CD14-positive monocyte (primary cell): Measurements from ENCODE around the gene DNAH9. TPM values are rescaled to one million over a fixed set of nuclear protein-coding genes. Genes with fewer than 3 reads are reported as not detected.
A peak's percentile ranks its signal among the peaks of the same experiment; 100 is the strongest.

Experiments
- DNase-seq, 3 donors: peaks; one replicate each; pipeline ENCODE4 v3.0.0-alpha.2; 2011 to 2022
- H2AFZ ChIP-seq: 2 replicates; pipeline ENCODE4 v1.6.0; 2012; ENCODE audit warnings: mild to moderate bottlenecking, low read depth, low read length, inconsistent platforms; ENCODE audit not compliant: insufficient read depth, poor library complexity, severe bottlenecking
- H3K27ac ChIP-seq, 2 donors: 1 replicate in 1 of 2; 2 replicates in 1 of 2; pipeline ENCODE4 v1.5.1; 2012 to 2013; ENCODE audit warnings: low read length in 2 of 2, control low read depth in 1 of 2, inconsistent platforms in 1 of 2, low read depth in 1 of 2, mild to moderate bottlenecking in 1 of 2
- H3K27me3 ChIP-seq, 2 donors: one replicate each; pipeline versions ENCODE4 v1.6.0 to v1.6.1; 2011 to 2013; ENCODE audit warnings: low read length in 2 of 2; ENCODE audit not compliant: control insufficient read depth in 2 of 2, insufficient read depth in 2 of 2
- H3K36me3 ChIP-seq, 2 donors: replicated peaks in 1 of 2; 1 replicate in 1 of 2; 2 replicates in 1 of 2; pipeline versions ENCODE4 v1.5.1 to v1.6.1; 2012 to 2013; ENCODE audit warnings: low read length in 2 of 2, control low read depth in 1 of 2, inconsistent platforms in 1 of 2, mild to moderate bottlenecking in 1 of 2; ENCODE audit not compliant: insufficient read depth in 2 of 2, control insufficient read depth in 1 of 2
- H3K4me1 ChIP-seq, 2 donors: 1 replicate in 1 of 2; 2 replicates in 1 of 2; pipeline versions ENCODE4 v1.5.1 to v1.6.1; 2012 to 2013; ENCODE audit warnings: low read length in 2 of 2, control low read depth in 1 of 2, inconsistent platforms in 1 of 2, mild to moderate bottlenecking in 1 of 2, moderate library complexity in 1 of 2; ENCODE audit not compliant: insufficient read depth in 2 of 2, control insufficient read depth in 1 of 2
- H3K4me2 ChIP-seq: replicated peaks from 2 replicates; pipeline ENCODE3; 2012; ENCODE audit warnings: low read length, moderate library complexity, mild to moderate bottlenecking; ENCODE audit not compliant: poor library complexity, severe bottlenecking; ENCODE audit errors: extremely low read depth
- H3K4me3 ChIP-seq, 3 experiments: fragments of 200-600 bp in 1 of 3; sonication (generic) in 1 of 3; replicated peaks in 1 of 3; 1 replicate in 2 of 3; 2 replicates in 1 of 3; pipeline ENCODE4 v1.5.1; 2011 to 2013; ENCODE audit warnings: low read length in 3 of 3, mild to moderate bottlenecking in 3 of 3, control low read depth in 2 of 3, low read depth in 2 of 3, inconsistent platforms in 1 of 3, moderate library complexity in 1 of 3
- H3K79me2 ChIP-seq: 2 replicates; pipeline ENCODE4 v1.6.0; 2012; ENCODE audit warnings: mild to moderate bottlenecking, control low read depth, inconsistent platforms, low read length, moderate library complexity; ENCODE audit not compliant: insufficient read depth
- H3K9ac ChIP-seq: 2 replicates; pipeline ENCODE4 v1.6.0; 2017; ENCODE audit warnings: low read length, mild to moderate bottlenecking; ENCODE audit not compliant: insufficient read depth, poor library complexity, severe bottlenecking
- H3K9me3 ChIP-seq, 2 donors: replicated peaks in 1 of 2; 1 replicate in 1 of 2; 2 replicates in 1 of 2; pipeline versions ENCODE4 v1.5.1 to v1.6.1; 2012 to 2013; ENCODE audit warnings: low read length in 2 of 2, control low read depth in 1 of 2; ENCODE audit not compliant: control insufficient read depth in 1 of 2, insufficient read depth in 1 of 2
- H4K20me1 ChIP-seq: 2 replicates; pipeline ENCODE4 v1.6.0; 2012; ENCODE audit warnings: mild to moderate bottlenecking, low read length, control low read depth, moderate library complexity; ENCODE audit not compliant: insufficient read depth
- H3K27ac Mint-ChIP-seq, 7 donors: one replicate each; pipeline ENCODE4 v1.8.0; 2020; ENCODE audit warnings: mild to moderate bottlenecking in 7 of 7, mixed read lengths in 7 of 7, moderate library complexity in 6 of 7, inconsistent platforms in 2 of 7
- H3K27me3 Mint-ChIP-seq, 3 donors: one replicate each; pipeline ENCODE4 v1.8.0; 2021 to 2022; ENCODE audit warnings: low read depth in 3 of 3, mild to moderate bottlenecking in 3 of 3, mixed read lengths in 3 of 3, moderate library complexity in 3 of 3, inconsistent platforms in 1 of 3
- H3K36me3 Mint-ChIP-seq, 2 donors: one replicate each; pipeline ENCODE4 v1.8.0; 2020; ENCODE audit warnings: mixed read lengths in 2 of 2, inconsistent platforms in 1 of 2, mild to moderate bottlenecking in 1 of 2
- H3K4me1 Mint-ChIP-seq: one replicate; pipeline ENCODE4 v1.8.0; 2020; ENCODE audit warnings: mild to moderate bottlenecking, mixed read lengths
- H3K4me3 Mint-ChIP-seq, 2 donors: one replicate each; pipeline ENCODE4 v1.8.0; 2020; ENCODE audit warnings: mild to moderate bottlenecking in 2 of 2, mixed read lengths in 2 of 2, moderate library complexity in 1 of 2
- H3K9me3 Mint-ChIP-seq, 7 donors: one replicate each; pipeline ENCODE4 v1.8.0; 2020 to 2022; ENCODE audit warnings: mixed read lengths in 7 of 7, mild to moderate bottlenecking in 6 of 7, moderate library complexity in 6 of 7, inconsistent platforms in 2 of 7
- WGBS: methylation state at CpG from one replicate; pipeline ENCODE4 v1.1.5; 2013; ENCODE audit warnings: missing lambda C conversion rate; ENCODE audit not compliant: insufficient coverage; 5-methylcytosine and 5-hydroxymethylcytosine counted together
- intact Hi-C, 2 donors: fragments of 100-400 bp; cut with micrococcal nuclease; formaldehyde crosslinking; loops; one replicate each; pipeline versions ENCODE4 v1.15.0 to v1.15.1; 2023
- polyA plus RNA-seq, 3 donors: library from polyadenylated mRNA; depleted of rRNA in 1 of 3; unstranded in 2 of 3; stranded (reverse) in 1 of 3; fragments of 300-500 nt in 2 of 3; fragments of >200 nt in 1 of 3; fragmentation: Illumina TruSeq in 2 of 3; gene quantifications; 1 replicate in 2 of 3; 2 replicates in 1 of 3; pipeline ENCODE4 v1.2.3, GENCODE V29; 2012 to 2021
- TF ChIP-seq, protein P1 (sequence below): fragments of 200-600 bp; IDR thresholded peaks from one replicate; pipeline ENCODE4 v1.8.0; 2022; ENCODE audit warnings: antibody characterized with exemption, mild to moderate bottlenecking

DNAH9 gene
- polyA plus RNA-seq, 3 donors = not detected

DNA sequence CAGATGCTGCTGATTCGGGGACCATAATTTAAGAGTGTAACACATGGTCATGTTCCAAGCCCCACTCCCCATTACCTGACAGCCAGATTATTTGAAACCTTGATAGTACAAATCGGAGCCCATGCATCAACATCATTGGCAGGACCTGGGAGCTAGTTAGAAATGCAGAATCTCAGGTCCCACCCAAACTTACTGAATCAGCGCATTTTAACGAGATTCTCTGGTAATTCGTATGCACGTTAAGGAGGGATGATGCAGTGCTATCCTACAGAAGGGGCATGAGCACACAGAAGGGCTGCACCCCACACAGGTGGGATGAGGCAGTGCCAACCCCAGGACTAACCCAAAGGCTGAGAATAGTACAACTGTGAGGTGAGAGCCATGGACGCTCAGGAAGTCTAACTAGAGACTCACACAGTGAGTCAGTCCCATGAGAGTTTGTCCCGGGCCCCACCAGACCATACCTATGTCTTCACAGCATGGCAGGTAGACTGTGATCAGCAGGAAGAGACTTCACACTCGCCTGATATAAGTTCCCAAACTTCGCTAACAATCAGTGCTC is 334.1 kb downstream of the DNAH9 start:
- H3K27me3 Mint-ChIP-seq = peaks cover 0 to 4% (median 0%) of the 10 kb centered on the region in 3 donors
- H2AFZ ChIP-seq = no peak overlapping the region
- no peaks in the 10 kb centered on the region for H3K4me1 Mint-ChIP-seq
- no peaks in the 10 kb centered on the region for H3K4me1 ChIP-seq
- H3K4me2 ChIP-seq = no peak overlapping the region
- H3K9me3 ChIP-seq = no peaks in the 10 kb centered on the region
- no peak overlapping the region for H3K9ac ChIP-seq
- DNase-seq = no peak
- peaks cover 0 to 4% (median 2%) of the 10 kb centered on the region in 7 donors for H3K9me3 Mint-ChIP-seq
- H3K4me3 Mint-ChIP-seq = no peak overlapping the region
- no peaks in the 10 kb centered on the region for H3K36me3 Mint-ChIP-seq
- no peak overlapping the region for H3K27ac ChIP-seq
- intact Hi-C loops = no loop called here
- peak overlapping the region in 1 of 7 donors; percentile 47 for H3K27ac Mint-ChIP-seq
- H3K4me3 ChIP-seq = no peak overlapping the region
- no peaks in the 10 kb centered on the region for H3K36me3 ChIP-seq
- no peaks in the 10 kb centered on the region for H3K79me2 ChIP-seq
- no peaks in the 10 kb centered on the region for H3K27me3 ChIP-seq
- H4K20me1 ChIP-seq = no peaks in the 10 kb centered on the region
- TF ChIP-seq, protein P1, sequence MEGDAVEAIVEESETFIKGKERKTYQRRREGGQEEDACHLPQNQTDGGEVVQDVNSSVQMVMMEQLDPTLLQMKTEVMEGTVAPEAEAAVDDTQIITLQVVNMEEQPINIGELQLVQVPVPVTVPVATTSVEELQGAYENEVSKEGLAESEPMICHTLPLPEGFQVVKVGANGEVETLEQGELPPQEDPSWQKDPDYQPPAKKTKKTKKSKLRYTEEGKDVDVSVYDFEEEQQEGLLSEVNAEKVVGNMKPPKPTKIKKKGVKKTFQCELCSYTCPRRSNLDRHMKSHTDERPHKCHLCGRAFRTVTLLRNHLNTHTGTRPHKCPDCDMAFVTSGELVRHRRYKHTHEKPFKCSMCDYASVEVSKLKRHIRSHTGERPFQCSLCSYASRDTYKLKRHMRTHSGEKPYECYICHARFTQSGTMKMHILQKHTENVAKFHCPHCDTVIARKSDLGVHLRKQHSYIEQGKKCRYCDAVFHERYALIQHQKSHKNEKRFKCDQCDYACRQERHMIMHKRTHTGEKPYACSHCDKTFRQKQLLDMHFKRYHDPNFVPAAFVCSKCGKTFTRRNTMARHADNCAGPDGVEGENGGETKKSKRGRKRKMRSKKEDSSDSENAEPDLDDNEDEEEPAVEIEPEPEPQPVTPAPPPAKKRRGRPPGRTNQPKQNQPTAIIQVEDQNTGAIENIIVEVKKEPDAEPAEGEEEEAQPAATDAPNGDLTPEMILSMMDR = no peak
- 96% methylated on average over 8 of the region's 10 CpGs for WGBS

DNA sequence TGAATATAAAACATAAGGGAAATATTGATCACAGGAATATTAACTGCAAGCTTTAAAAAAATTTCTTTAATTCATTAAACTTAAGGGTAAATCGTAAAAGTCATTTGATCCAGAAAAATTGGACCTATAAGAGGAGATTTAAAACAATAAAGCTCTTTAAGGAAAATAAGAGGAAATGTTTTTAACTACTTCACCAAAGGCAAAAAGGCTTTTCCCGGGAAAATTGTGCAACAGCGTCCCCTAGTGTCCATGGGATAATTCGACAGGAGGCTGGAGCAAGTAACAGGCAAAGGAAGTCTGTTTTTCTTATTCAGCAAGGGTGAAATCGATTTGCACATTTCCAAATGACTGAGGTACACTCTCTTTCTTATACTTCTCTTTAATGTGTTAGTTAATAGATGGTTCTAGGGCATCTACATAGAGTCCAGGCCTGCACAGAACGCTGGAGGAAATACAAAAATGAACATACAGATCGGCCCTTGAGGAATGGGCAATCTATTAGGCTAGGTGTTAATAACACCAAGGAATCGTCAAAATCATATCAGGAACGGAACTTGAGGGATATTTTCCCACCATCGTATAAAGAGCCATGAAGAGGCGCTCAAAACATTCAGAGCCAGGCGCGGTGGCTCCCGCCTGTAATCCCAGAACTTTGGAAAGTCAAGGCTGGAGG is 337.6 kb downstream of the DNAH9 start:
- H3K9me3 Mint-ChIP-seq = peaks cover 0 to 3% (median 0%) of the 10 kb centered on the region in 7 donors
- H3K4me3 Mint-ChIP-seq = no peak overlapping the region
- no peaks in the 10 kb centered on the region for H3K4me1 Mint-ChIP-seq
- Histone ChIP-seq H2AFZ (no peak overlapping the region), H3K9ac (no peak overlapping the region), H3K4me2 (no peak overlapping the region), H3K9me3 (no peaks in the 10 kb centered on the region), H4K20me1 (no peaks in the 10 kb centered on the region), H3K27me3 (no peaks in the 10 kb centered on the region), H3K4me3 (no peak overlapping the region), H3K4me1 (no peaks in the 10 kb centered on the region), H3K36me3 (no peaks in the 10 kb centered on the region), H3K79me2 (no peaks in the 10 kb centered on the region), H3K27ac (no peak overlapping the region)
- TF ChIP-seq, protein P1 = peak; percentile 78
- intact Hi-C loops = no loop called here
- H3K27ac Mint-ChIP-seq = no peak overlapping the region
- H3K27me3 Mint-ChIP-seq = peaks cover 0 to 2% (median 1%) of the 10 kb centered on the region in 3 donors
- WGBS = 74% methylated on average over 7 of the region's 14 CpGs
- no peaks in the 10 kb centered on the region for H3K36me3 Mint-ChIP-seq
- DNase-seq = no peak
